ENCODE measurements around the gene EEPD1. TPM values are rescaled to one million over a fixed set of nuclear protein-coding genes. Genes with fewer than 3 reads are reported as not detected.

Gene EEPD1
- total and polyA plus RNA-seq, 4 donors = 2.3 to 12.3 (median 7.1) TPM

DNA sequence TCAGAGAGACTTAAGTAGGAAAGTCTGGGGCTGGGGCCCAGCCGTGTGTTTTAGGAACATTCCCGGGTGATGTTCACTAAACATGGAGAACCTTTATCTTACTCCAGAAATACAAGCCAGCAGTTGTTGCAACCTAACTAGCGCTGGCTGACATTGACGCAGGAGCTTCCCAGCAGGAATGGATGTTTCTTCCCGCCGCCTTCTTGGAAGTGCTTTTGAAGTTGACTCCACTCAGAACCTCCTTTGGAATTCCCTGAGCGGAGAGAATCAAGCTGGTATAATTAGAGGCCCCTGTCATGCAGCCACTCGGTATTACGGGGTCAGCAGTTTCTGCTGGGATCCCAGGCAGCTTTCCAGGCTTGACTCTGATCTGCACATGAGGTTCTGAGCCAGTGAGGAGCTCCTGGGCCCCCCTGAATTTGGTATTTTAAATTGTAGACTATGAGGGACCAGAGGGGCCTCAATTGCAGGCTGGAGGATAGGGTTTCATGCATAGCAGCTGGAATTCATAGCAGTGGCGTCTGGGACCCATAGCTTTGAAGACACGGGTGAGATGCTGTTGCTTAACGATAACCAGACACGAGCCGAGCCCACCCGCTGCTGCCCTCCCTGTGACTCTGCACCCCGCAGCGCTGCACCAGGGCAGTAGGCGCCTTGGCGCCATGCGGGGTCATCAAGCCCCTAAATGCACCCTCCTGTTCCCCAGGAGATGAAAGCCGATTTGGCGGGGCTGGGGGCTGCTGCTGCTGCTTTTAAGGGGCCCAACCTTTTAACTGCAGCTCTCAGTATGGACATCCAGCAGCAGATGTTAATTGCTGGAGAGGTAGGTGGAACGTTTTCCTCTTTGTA, 61.8 kb downstream of the EEPD1 start (continued):
- TF ChIP-seq RAD21 (IDR thresholded peaks at IDR 0.05) (no peak), HNF4A (conservative IDR thresholded peaks at IDR 0.05) (no peak)
- TF ChIP-seq, protein P1, sequence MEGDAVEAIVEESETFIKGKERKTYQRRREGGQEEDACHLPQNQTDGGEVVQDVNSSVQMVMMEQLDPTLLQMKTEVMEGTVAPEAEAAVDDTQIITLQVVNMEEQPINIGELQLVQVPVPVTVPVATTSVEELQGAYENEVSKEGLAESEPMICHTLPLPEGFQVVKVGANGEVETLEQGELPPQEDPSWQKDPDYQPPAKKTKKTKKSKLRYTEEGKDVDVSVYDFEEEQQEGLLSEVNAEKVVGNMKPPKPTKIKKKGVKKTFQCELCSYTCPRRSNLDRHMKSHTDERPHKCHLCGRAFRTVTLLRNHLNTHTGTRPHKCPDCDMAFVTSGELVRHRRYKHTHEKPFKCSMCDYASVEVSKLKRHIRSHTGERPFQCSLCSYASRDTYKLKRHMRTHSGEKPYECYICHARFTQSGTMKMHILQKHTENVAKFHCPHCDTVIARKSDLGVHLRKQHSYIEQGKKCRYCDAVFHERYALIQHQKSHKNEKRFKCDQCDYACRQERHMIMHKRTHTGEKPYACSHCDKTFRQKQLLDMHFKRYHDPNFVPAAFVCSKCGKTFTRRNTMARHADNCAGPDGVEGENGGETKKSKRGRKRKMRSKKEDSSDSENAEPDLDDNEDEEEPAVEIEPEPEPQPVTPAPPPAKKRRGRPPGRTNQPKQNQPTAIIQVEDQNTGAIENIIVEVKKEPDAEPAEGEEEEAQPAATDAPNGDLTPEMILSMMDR (IDR thresholded peaks at IDR 0.05; ENCODE audit: low read depth, low read length, missing input control) = no peak

DNA sequence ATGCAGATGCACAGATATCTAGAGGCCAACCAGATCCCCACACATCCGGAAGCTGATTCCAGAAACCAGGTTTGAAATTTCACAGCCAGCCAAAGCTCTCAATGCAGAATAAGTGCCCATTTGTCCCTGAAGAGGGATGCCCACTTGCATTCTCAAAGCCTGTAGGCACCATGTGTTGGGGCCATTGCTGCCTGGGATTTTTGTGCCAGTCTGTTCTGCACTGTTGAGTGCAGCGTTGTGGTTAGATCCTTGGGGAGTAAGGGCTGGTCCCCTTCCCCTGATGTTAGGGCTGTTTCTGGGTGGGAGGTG, 62.4 kb downstream of the EEPD1 start:
- Histone ChIP-seq H3K27me3 (ENCODE audit: control insufficient read depth in 4 of 4, insufficient read depth in 4 of 4, low read length in 3 of 4) (no peaks in the 10 kb centered on the region), H3K9ac (ENCODE audit: low read depth in 1 of 2, low read length in 2 of 2) (no peak overlapping the region), H3K36me3 (ENCODE audit: control insufficient read depth in 4 of 4, insufficient read depth in 3 of 4, low read depth in 1 of 4, low read length in 3 of 4) (no peaks in the 10 kb centered on the region), H3K4me3 (ENCODE audit: low read depth in 1 of 3, low read length in 3 of 3) (no peak overlapping the region), H3K9me3 (ENCODE audit: control insufficient read depth in 4 of 4, low read length in 3 of 4) (no peaks in the 10 kb centered on the region), H3K27ac (ENCODE audit: low read depth in 1 of 2, low read length in 2 of 2) (no peak overlapping the region), H3K4me1 (ENCODE audit: control insufficient read depth in 4 of 4, insufficient read depth in 4 of 4, low read length in 3 of 4) (peaks cover 0 to 17% (median 8%) of the 10 kb centered on the region in 4 donors)
- no peak for DNase-seq (ENCODE audit: low spot score)
- TF ChIP-seq YY1 (IDR thresholded peaks at IDR 0.05) = no peak
- no peak for TF ChIP-seq RXRA (IDR thresholded peaks at IDR 0.05)
- TF ChIP-seq, protein P2, sequence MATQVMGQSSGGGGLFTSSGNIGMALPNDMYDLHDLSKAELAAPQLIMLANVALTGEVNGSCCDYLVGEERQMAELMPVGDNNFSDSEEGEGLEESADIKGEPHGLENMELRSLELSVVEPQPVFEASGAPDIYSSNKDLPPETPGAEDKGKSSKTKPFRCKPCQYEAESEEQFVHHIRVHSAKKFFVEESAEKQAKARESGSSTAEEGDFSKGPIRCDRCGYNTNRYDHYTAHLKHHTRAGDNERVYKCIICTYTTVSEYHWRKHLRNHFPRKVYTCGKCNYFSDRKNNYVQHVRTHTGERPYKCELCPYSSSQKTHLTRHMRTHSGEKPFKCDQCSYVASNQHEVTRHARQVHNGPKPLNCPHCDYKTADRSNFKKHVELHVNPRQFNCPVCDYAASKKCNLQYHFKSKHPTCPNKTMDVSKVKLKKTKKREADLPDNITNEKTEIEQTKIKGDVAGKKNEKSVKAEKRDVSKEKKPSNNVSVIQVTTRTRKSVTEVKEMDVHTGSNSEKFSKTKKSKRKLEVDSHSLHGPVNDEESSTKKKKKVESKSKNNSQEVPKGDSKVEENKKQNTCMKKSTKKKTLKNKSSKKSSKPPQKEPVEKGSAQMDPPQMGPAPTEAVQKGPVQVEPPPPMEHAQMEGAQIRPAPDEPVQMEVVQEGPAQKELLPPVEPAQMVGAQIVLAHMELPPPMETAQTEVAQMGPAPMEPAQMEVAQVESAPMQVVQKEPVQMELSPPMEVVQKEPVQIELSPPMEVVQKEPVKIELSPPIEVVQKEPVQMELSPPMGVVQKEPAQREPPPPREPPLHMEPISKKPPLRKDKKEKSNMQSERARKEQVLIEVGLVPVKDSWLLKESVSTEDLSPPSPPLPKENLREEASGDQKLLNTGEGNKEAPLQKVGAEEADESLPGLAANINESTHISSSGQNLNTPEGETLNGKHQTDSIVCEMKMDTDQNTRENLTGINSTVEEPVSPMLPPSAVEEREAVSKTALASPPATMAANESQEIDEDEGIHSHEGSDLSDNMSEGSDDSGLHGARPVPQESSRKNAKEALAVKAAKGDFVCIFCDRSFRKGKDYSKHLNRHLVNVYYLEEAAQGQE (IDR thresholded peaks at IDR 0.05) = no peak
- TF ChIP-seq, protein P1 (IDR thresholded peaks at IDR 0.05; ENCODE audit: low read depth, low read length, missing input control) = no peak
- 98% methylated on average over 2 of the region's 2 CpGs for WGBS

DNA sequence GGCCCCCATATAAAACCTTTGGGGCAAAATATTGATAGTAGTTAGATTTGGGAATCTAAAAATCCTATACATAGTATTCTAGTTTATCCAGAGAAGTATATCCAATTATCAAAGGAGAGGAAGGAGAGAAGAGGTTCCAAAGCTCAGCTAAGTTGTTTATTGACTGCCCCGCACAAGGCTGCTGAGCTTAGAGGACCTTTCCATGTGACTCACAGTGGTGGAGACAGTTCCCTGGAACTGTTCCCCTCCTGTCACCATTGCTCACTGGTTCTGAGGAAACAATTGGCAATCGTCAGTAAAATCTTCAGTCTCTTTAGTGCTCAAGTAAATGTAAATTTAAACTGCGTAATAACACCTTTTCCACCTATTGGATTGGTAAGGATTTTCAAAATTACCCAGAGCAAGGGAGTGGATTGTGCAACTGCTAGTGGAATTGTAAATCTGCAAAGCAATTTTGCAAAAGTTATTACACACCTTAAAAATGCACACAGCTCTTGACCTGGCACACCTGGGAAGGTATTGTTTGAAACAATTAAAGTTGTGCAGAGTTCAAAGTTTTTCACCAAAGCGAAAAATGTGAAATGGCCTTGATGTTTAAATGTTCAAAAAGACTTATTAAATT, 63.1 kb downstream of the EEPD1 start:
- H3K27me3 ChIP-seq (ENCODE audit: control insufficient read depth in 4 of 4, insufficient read depth in 4 of 4, low read length in 3 of 4) = no peaks in the 10 kb centered on the region
- H3K9ac ChIP-seq (ENCODE audit: low read depth in 1 of 2, low read length in 2 of 2) = no peak overlapping the region
- DNase-seq (ENCODE audit: low spot score) = no peak
- no peaks in the 10 kb centered on the region for H3K36me3 ChIP-seq (ENCODE audit: control insufficient read depth in 4 of 4, insufficient read depth in 3 of 4, low read depth in 1 of 4, low read length in 3 of 4)
- peak in 1 of 2 donors; percentile 5 for TF ChIP-seq RAD21 (IDR thresholded peaks at IDR 0.05)
- TF ChIP-seq, protein P3, sequence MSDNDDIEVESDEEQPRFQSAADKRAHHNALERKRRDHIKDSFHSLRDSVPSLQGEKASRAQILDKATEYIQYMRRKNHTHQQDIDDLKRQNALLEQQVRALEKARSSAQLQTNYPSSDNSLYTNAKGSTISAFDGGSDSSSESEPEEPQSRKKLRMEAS (IDR thresholded peaks at IDR 0.05) = peak; percentile 27
- TF ChIP-seq FOXA2 (IDR thresholded peaks at IDR 0.05) = no peak
- peak; percentile 31 to 42 for TF ChIP-seq RXRA (IDR thresholded peaks at IDR 0.05)
- peak; percentile 33 to 46 for TF ChIP-seq HNF4A (conservative IDR thresholded peaks at IDR 0.05)
- TF ChIP-seq FOXA1 (IDR thresholded peaks at IDR 0.05) = no peak
- TF ChIP-seq NR2F2 (IDR thresholded peaks at IDR 0.05) = no peak
- TF ChIP-seq, protein P4, sequence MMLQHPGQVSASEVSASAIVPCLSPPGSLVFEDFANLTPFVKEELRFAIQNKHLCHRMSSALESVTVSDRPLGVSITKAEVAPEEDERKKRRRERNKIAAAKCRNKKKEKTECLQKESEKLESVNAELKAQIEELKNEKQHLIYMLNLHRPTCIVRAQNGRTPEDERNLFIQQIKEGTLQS (IDR thresholded peaks at IDR 0.05) = no peak
- TF ChIP-seq SP1 (IDR thresholded peaks at IDR 0.05) = no peak
- TF ChIP-seq GABPA (IDR thresholded peaks at IDR 0.05 in 1 of 2, conservative IDR thresholded peaks at IDR 0.05 in 1 of 2) = no peak
- H3K4me3 ChIP-seq (ENCODE audit: low read depth in 1 of 3, low read length in 3 of 3) = no peak overlapping the region
- WGBS = 75% methylated on average over 4 of the region's 4 CpGs
- no peaks in the 10 kb centered on the region for H3K9me3 ChIP-seq (ENCODE audit: control insufficient read depth in 4 of 4, low read length in 3 of 4)
- H3K4me1 ChIP-seq (ENCODE audit: control insufficient read depth in 4 of 4, insufficient read depth in 4 of 4, low read length in 3 of 4) = peaks cover 0 to 17% (median 8%) of the 10 kb centered on the region in 4 donors
- H3K27ac ChIP-seq (ENCODE audit: low read depth in 1 of 2, low read length in 2 of 2) = no peak overlapping the region

All from liver (tissue), 9 donors.